MM.1S (cell line): ENCODE measurements around the gene KCNC1.

Experiments
- CTCF ChIP-seq: fragments of 300-600 bp; sonication (generic); IDR thresholded peaks from 2 replicates; pipeline ENCODE4 v1.5.1; 2016; ENCODE audit warnings: antibody characterized with exemption, low read length, mixed read lengths
- EZH2 ChIP-seq: fragments of 300-600 bp; sonication (generic); optimal IDR thresholded peaks from 2 replicates; pipeline ENCODE3; 2017; ENCODE audit warnings: low read depth, mild to moderate bottlenecking, antibody characterized with exemption, low read length, mixed read lengths

- TF ChIP-seq CTCF: no peak
- no peak for TF ChIP-seq EZH2
Measured at GRCh38 chr11:17813391-17814059, 78.9 kb downstream of the KCNC1 start.
